Raji (cell line): Measurements from ENCODE around the gene SS18L1.
A peak's percentile ranks its signal among the peaks of the same experiment; 100 is the strongest.

Experiments
- POLR2A ChIP-seq: IDR thresholded peaks from 2 replicates; pipeline ENCODE4 v1.6.1; 2011; ENCODE audit warnings: low read depth, low read length, control low read depth; ENCODE audit not compliant: insufficient read depth

Gene SS18L1

GRCh38 chr20:62117658-62118057, 25.9 kb upstream of the SS18L1 start:
- no peak for TF ChIP-seq POLR2A

DNA sequence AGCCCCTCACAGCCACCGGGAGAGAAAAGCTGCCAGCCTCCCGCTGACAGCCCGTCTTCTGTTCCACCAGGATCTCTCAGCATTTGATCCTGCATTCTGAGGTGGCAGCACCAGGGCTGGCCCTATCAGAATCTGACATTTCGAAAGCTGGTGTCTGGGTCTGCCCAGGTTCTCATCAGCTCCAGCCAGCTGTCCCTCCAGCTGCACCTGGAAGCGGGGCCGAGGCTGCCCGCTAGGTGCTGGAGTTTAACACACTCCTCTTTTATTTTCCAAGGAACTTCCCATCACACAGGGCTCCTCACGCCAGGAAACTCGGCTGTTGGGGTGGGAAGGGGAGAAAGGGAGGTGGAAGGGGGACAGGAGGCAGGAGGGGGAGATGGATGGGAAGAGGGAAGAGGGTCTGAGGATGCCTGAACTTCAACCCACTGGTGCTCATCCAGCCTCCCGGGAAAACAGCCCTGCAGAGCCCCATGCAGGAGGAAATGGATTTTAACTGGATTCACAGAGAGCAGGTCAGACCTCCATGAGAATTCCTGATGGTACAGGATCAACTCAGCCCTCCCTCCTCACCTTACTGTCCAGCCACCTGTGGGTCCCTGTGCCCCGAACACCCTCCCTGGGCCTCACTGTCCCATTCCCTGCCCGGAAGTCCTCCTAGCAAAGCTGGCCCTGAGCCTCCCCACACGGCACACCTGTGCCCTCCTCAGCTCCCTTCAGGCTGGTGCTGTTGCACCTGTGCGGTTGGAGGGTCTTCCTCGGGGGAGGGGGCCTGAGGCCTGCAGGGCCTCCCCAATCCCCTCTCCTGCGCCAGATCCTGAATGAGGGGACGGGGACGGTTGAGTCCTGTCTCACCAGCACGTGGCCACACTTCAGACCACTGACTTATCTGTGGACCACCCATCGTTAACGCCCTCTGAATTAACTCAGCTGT, 25.2 kb upstream of the SS18L1 start:
- no peak for TF ChIP-seq POLR2A

GRCh38 chr20:62119115-62119514, 24.5 kb upstream of the SS18L1 start:
- no peak for TF ChIP-seq POLR2A

- no peak for TF ChIP-seq POLR2A
These were observed 23.8 kb upstream of the SS18L1 start for GRCh38 chr20:62119591-62120364.

DNA sequence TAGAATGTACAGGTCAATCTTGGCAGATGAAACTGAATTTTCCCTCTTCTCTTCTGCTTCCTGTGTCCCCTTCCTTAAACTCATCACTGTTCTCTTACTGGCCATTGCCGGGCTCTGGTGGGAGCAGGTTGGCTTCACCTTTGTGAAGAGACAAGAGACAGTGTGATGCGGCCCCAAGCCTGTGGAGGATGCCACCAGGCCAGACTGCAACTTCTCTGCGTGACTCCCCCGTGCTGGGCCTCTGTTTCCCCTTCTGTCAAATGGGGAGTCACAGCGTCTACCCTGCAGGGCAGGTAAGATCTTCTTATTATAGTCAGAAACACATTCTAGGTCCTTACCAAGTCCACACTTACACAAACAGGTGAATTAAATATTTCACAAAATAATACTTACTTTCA, 23.2 kb upstream of the SS18L1 start:
- TF ChIP-seq POLR2A: no peak

- no peak for TF ChIP-seq POLR2A
These were observed 22.4 kb upstream of the SS18L1 start for GRCh38 chr20:62120990-62121775.

GRCh38 chr20:62121776-62122653, 21.6 kb upstream of the SS18L1 start, which contains the start of gene LSM14B:
TSS of gene LSM14B (plus strand) at chr20:62122475. CDS start at chr20:62122667, 192 bp downstream.
- peak; percentile 56 for TF ChIP-seq POLR2A

- no peak; the same call in 1 of the 2 replicates for TF ChIP-seq POLR2A
These were observed 20.7 kb upstream of the SS18L1 start for GRCh38 chr20:62122654-62123449.

DNA sequence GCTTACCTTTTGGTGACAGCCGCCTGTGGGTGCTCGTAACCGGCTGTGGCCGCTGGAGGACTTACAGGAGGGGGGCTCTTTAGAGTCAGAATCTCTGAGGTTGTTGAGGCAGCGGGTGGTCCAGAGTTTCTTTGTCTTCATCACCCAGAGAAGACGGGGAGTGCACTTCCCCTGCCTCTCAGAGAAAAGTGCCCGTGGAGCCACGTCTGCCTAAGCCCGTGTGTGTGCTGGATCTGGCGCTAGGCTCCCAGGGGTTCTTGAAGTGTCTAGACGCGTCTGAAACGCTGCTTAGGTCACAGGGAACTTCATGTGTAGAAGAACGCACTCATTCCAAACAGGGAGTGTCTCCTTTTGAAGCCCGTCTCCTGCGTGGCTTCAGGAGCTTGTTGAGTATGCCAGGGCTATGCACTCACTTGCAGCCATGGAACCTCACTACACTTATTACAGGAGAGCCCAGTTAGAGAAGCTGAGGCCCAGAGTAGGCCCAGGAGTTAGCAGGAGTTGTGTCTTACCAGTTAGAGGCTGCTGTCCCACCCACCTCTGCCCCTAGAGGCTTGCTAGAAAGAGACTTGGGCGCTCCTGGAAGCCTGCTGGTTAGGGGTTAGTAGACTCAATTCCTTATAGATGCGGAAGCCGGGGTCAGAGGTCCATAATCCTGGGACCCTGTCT, 20.0 kb upstream of the SS18L1 start:
- TF ChIP-seq POLR2A: no peak

DNA sequence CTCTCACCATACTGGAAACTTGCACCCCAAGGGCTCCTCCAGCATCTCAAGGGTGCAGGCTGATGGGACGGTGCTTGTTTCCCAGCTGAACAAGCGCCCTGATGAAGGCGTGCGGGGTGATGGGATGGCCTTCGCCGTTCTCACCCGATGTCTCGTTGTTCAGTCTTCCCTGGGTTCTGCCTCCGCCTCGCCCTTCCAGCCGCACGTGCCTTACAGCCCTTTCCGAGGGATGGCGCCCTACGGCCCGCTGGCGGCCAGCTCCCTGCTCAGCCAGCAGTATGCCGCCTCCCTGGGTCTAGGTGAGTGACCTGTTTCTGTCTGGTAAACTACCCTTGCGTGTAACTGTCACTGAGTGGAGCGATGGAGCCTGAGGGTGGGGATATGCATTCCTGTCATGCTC, 17.4 kb upstream of the SS18L1 start:
- no peak for TF ChIP-seq POLR2A

DNA sequence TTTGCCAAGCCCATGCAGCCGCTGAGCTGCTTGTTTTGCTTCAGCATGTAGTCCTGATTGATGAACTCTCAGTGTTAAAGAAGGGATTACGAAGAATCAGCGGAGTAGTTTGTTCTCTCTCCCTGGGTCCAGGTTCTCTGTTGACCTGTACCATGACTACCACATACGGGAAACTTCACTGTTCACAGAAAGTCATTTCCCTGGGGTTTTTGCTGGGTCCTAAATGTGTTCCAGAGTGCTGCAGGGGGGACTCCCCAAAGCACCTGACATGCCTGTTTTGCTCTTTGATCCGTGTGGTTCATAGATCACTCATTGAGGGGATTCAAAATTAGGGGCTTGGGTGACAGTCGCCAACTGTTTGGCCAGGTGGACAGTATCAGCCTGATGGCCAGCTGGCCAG, 15.8 kb upstream of the SS18L1 start:
- TF ChIP-seq POLR2A: no peak

- TF ChIP-seq POLR2A: no peak
These were observed 15.1 kb upstream of the SS18L1 start for GRCh38 chr20:62128502-62128901.
